ENCODE data around the gene MCC. TPM values are rescaled to one million over a fixed set of nuclear protein-coding genes. Genes with fewer than 3 reads are reported as not detected.
A peak's percentile ranks its signal among the peaks of the same experiment; 100 is the strongest.

MCC gene
- total RNA-seq, 1 experiment from 2014 or later = 0.41 TPM

DNA sequence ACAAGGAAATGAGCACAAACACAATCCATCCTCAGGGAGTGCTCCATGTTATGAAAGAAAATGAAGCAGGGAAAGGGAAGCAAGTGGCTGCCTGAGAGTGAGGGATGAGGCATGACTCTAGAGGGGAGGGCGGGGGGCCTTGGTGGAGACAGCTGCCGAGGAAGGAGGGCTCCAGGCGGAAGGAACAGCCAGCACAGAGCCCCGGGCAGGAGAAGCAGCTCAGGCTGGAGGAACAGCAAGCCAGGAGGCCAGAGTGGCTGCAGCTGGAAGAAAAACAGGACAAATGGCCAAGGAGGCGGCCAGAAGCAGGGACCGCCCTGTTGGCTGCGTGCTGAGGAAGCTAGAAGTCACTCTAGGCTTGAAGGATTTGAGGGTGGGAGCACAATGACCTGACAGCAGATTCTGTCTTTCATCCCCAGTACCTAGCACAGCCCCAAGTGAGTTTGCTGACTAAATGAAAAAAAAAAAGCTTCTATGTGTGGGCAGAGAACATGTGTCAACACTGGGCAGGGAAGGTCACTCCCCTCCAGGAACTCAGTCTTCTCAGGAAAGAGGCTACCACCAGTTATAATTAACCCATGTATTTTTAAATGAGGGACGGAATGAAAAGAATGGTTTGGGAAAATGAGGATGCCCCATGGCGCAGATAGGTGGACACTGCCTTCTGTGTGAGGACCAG lies 368.9 kb downstream of the MCC start:
- no peaks in the 10 kb centered on the region for H3K9me3 ChIP-seq (ENCODE audit: control insufficient read depth, insufficient read depth, low read depth, low read length)
- CTCF ChIA-PET = no interaction called here
- H3K36me3 ChIP-seq (ENCODE audit: control insufficient read depth, insufficient read depth, low read length) = no peaks in the 10 kb centered on the region
- intact Hi-C loops (cut with micrococcal nuclease; ENCODE audit: unreplicated experiment) = no loop called here
- in situ Hi-C loops (cut with HindIII; ENCODE audit: low pct_unique_long_range_greater_than_20kb, low sequenced_read_pairs) = no loop called here
- H3K4me3 ChIP-seq (ENCODE audit: low read depth in 2 of 2, low read length in 2 of 2) = no peak overlapping the region
- POLR2A ChIA-PET = no interaction called here
- no peaks in the 10 kb centered on the region for H3K4me1 ChIP-seq (ENCODE audit: control insufficient read depth, insufficient read depth, low read length)
- ATAC-seq (0 out of 2 replicates have a peak, but pooled peaks have one; percentile 24), DNase-seq (ENCODE audit: low read depth, low spot score) (no peak)
- TF ChIP-seq POLR2AphosphoS5 (IDR thresholded peaks at IDR 0.05; ENCODE audit: low read depth, low read length) (no peak), CTCF (IDR thresholded peaks at IDR 0.05) (no peak), REST (IDR thresholded peaks at IDR 0.05; ENCODE audit: insufficient read depth in 1 of 2, low read depth in 2 of 2, low read length in 1 of 2) (no peak), TCF7L2 (IDR thresholded peaks at IDR 0.05; ENCODE audit: low read depth, low read length) (no peak), SIN3A (IDR thresholded peaks at IDR 0.05; ENCODE audit: borderline replicate concordance, insufficient read depth, low read depth, low read length) (no peak)
- no peak overlapping the region for H3K27ac ChIP-seq (ENCODE audit: low read length)
- peaks cover 9% of the 10 kb centered on the region for H3K27me3 ChIP-seq (ENCODE audit: control insufficient read depth, insufficient read depth, low read length)
- BruUV-seq (replicated peaks) = no TSS peak

- in situ Hi-C loops (cut with HindIII; ENCODE audit: low pct_unique_long_range_greater_than_20kb, low sequenced_read_pairs) (no loop called here), intact Hi-C loops (cut with micrococcal nuclease; ENCODE audit: unreplicated experiment) (no loop called here)
- ChIA-PET POLR2A (no interaction called here), CTCF (no interaction called here)
- H3K27me3 ChIP-seq (ENCODE audit: control insufficient read depth, insufficient read depth, low read length) = peaks cover 7% of the 10 kb centered on the region
- TF ChIP-seq POLR2AphosphoS5 (IDR thresholded peaks at IDR 0.05; ENCODE audit: low read depth, low read length) (no peak), CTCF (IDR thresholded peaks at IDR 0.05) (no peak), SIN3A (IDR thresholded peaks at IDR 0.05; ENCODE audit: borderline replicate concordance, insufficient read depth, low read depth, low read length) (no peak), TCF7L2 (IDR thresholded peaks at IDR 0.05; ENCODE audit: low read depth, low read length) (no peak), REST (IDR thresholded peaks at IDR 0.05; ENCODE audit: insufficient read depth in 1 of 2, low read depth in 2 of 2, low read length in 1 of 2) (no peak)
- no peak overlapping the region for H3K4me3 ChIP-seq (ENCODE audit: low read depth in 2 of 2, low read length in 2 of 2)
- no TSS peak for BruUV-seq (replicated peaks)
- no peaks in the 10 kb centered on the region for H3K4me1 ChIP-seq (ENCODE audit: control insufficient read depth, insufficient read depth, low read length)
- H3K9me3 ChIP-seq (ENCODE audit: control insufficient read depth, insufficient read depth, low read depth, low read length) = no peaks in the 10 kb centered on the region
- DNase-seq (ENCODE audit: low read depth, low spot score) = no peak
- no peak overlapping the region for H3K27ac ChIP-seq (ENCODE audit: low read length)
- no peaks in the 10 kb centered on the region for H3K36me3 ChIP-seq (ENCODE audit: control insufficient read depth, insufficient read depth, low read length)
- 0 out of 2 replicates have a peak, but pooled peaks have one; percentile 47 for ATAC-seq
Measured at GRCh38 chr5:113118765-113119164, 369.5 kb downstream of the MCC start.

All from Panc1 (cell line).